H1 (cell line): ENCODE measurements around the gene LRRC23. TPM values are rescaled to one million over a fixed set of nuclear protein-coding genes. Genes with fewer than 3 reads are reported as not detected.

ENCODE experiments used
- GABPA ChIP-seq: IDR thresholded peaks from 2 replicates; pipeline ENCODE4 v1.6.1; 2011; ENCODE audit warnings: mild to moderate bottlenecking, low read length, moderate library complexity, borderline replicate concordance; ENCODE audit not compliant: insufficient read depth
- HDAC6 ChIP-seq: IDR thresholded peaks from one replicate; pipeline ENCODE4 v1.7.1; 2012; ENCODE audit warnings: low read depth, mild to moderate bottlenecking, inconsistent platforms, low read length, moderate library complexity
- JUN ChIP-seq: IDR thresholded peaks from 2 replicates; pipeline ENCODE4 v1.6.1; 2011; ENCODE audit warnings: low read depth, mild to moderate bottlenecking, improper control_type of control experiment, low read length
- MAFK ChIP-seq: IDR thresholded peaks from 2 replicates; pipeline ENCODE4 v1.6.1; 2012; ENCODE audit warnings: low read depth, mild to moderate bottlenecking, improper control_type of control experiment, low read length
- TCF12 ChIP-seq: IDR thresholded peaks from 2 replicates; pipeline ENCODE4 v1.6.1; 2011; ENCODE audit warnings: low read depth, mild to moderate bottlenecking, low read length
- polyA plus RNA-seq, 7 experiments: library from polyadenylated mRNA; depleted of rRNA in 3 of 7; stranded (reverse) in 5 of 7; unstranded in 2 of 7; fragments of >200 nt in 5 of 7; fragments of 200-250 nt in 2 of 7; gene quantifications; 1 replicate in 5 of 7; 2 replicates in 1 of 7; 4 replicates in 1 of 7; pipeline versions ENCODE4 v1.2.1 to v1.2.3, GENCODE V29; 2011 to 2013; ENCODE audit warnings: missing spikeins in 2 of 7, mixed read lengths in 2 of 7
- total RNA-seq: library from RNA; stranded (reverse); fragmentation: NEBNext Ultra II Directional; extraction: Animal tissue kit (Norgen Biotek cat#: 25700); gene quantifications from 2 replicates; pipeline ENCODE4 v1.2.1, GENCODE V29; 2021
- TF ChIP-seq, protein P1 (sequence below): fragments of 300-600 bp; sonication (generic); IDR thresholded peaks from 2 replicates; pipeline ENCODE4 v1.7.1; 2012; ENCODE audit warnings: low read length, moderate library complexity, mild to moderate bottlenecking, inconsistent platforms; ENCODE audit not compliant: insufficient replicate concordance
- TF ChIP-seq, protein P2 (sequence below): IDR thresholded peaks from 2 replicates; pipeline ENCODE4 v1.6.1; 2012; ENCODE audit warnings: inconsistent platforms

LRRC23 gene
- total and polyA plus RNA-seq, 2 of the 8 experiments (the other 6 are each of a cell fraction or from before 2014, with no cell fraction given): 2.5 to 3.6 TPM

DNA sequence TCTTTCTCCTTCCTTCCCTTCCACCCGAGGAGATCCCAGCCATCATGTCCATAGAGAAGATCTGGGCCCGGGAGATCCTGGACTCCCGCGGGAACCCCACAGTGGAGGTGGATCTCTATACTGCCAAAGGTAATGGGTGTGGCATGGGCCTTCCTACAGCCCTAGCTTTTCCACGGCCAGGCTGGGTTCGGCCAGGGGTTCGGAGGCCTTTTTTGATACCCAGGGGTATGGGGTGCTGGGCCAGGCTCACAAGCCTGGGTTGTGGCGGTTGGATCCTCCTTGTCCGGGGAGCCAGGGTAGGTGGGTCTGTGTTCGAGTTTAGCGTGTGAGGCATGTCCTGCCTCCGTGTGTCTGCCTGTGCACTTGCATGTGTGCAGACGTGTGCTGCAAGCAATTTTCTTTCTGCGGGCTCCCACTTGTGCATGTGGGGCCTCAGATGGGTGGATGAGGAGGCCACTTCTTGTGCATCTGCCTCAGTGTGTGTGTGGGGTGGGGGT lies 11.2 kb downstream of the LRRC23 start (continued):
- TF ChIP-seq, protein P1, sequence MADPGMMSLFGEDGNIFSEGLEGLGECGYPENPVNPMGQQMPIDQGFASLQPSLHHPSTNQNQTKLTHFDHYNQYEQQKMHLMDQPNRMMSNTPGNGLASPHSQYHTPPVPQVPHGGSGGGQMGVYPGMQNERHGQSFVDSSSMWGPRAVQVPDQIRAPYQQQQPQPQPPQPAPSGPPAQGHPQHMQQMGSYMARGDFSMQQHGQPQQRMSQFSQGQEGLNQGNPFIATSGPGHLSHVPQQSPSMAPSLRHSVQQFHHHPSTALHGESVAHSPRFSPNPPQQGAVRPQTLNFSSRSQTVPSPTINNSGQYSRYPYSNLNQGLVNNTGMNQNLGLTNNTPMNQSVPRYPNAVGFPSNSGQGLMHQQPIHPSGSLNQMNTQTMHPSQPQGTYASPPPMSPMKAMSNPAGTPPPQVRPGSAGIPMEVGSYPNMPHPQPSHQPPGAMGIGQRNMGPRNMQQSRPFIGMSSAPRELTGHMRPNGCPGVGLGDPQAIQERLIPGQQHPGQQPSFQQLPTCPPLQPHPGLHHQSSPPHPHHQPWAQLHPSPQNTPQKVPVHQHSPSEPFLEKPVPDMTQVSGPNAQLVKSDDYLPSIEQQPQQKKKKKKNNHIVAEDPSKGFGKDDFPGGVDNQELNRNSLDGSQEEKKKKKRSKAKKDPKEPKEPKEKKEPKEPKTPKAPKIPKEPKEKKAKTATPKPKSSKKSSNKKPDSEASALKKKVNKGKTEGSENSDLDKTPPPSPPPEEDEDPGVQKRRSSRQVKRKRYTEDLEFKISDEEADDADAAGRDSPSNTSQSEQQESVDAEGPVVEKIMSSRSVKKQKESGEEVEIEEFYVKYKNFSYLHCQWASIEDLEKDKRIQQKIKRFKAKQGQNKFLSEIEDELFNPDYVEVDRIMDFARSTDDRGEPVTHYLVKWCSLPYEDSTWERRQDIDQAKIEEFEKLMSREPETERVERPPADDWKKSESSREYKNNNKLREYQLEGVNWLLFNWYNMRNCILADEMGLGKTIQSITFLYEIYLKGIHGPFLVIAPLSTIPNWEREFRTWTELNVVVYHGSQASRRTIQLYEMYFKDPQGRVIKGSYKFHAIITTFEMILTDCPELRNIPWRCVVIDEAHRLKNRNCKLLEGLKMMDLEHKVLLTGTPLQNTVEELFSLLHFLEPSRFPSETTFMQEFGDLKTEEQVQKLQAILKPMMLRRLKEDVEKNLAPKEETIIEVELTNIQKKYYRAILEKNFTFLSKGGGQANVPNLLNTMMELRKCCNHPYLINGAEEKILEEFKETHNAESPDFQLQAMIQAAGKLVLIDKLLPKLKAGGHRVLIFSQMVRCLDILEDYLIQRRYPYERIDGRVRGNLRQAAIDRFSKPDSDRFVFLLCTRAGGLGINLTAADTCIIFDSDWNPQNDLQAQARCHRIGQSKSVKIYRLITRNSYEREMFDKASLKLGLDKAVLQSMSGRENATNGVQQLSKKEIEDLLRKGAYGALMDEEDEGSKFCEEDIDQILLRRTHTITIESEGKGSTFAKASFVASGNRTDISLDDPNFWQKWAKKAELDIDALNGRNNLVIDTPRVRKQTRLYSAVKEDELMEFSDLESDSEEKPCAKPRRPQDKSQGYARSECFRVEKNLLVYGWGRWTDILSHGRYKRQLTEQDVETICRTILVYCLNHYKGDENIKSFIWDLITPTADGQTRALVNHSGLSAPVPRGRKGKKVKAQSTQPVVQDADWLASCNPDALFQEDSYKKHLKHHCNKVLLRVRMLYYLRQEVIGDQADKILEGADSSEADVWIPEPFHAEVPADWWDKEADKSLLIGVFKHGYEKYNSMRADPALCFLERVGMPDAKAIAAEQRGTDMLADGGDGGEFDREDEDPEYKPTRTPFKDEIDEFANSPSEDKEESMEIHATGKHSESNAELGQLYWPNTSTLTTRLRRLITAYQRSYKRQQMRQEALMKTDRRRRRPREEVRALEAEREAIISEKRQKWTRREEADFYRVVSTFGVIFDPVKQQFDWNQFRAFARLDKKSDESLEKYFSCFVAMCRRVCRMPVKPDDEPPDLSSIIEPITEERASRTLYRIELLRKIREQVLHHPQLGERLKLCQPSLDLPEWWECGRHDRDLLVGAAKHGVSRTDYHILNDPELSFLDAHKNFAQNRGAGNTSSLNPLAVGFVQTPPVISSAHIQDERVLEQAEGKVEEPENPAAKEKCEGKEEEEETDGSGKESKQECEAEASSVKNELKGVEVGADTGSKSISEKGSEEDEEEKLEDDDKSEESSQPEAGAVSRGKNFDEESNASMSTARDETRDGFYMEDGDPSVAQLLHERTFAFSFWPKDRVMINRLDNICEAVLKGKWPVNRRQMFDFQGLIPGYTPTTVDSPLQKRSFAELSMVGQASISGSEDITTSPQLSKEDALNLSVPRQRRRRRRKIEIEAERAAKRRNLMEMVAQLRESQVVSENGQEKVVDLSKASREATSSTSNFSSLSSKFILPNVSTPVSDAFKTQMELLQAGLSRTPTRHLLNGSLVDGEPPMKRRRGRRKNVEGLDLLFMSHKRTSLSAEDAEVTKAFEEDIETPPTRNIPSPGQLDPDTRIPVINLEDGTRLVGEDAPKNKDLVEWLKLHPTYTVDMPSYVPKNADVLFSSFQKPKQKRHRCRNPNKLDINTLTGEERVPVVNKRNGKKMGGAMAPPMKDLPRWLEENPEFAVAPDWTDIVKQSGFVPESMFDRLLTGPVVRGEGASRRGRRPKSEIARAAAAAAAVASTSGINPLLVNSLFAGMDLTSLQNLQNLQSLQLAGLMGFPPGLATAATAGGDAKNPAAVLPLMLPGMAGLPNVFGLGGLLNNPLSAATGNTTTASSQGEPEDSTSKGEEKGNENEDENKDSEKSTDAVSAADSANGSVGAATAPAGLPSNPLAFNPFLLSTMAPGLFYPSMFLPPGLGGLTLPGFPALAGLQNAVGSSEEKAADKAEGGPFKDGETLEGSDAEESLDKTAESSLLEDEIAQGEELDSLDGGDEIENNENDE: no peak
- no peak for TF ChIP-seq TCF12
- TF ChIP-seq GABPA: no peak
- no peak for TF ChIP-seq MAFK
- TF ChIP-seq HDAC6: no peak
- no peak for TF ChIP-seq JUN
- TF ChIP-seq, protein P2, sequence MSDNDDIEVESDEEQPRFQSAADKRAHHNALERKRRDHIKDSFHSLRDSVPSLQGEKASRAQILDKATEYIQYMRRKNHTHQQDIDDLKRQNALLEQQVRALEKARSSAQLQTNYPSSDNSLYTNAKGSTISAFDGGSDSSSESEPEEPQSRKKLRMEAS: no peak
- TF ChIP-seq, all 59 proteins: peak for 0
